Activated naive CD4-positive, alpha-beta T cell (primary cell): Measurements from ENCODE around the gene YWHAQ.
"Not testable (repeated sequence)": the region's sequence is repeated elsewhere in the genome, so short reads cannot be mapped to it uniquely, and the experiment has no call there.

Source experiments
- DNase-seq, 4 experiments: peaks; one replicate each; lab custom pipeline; 2025; lab: John Stamatoyannopoulos, UW

YWHAQ gene

DNA sequence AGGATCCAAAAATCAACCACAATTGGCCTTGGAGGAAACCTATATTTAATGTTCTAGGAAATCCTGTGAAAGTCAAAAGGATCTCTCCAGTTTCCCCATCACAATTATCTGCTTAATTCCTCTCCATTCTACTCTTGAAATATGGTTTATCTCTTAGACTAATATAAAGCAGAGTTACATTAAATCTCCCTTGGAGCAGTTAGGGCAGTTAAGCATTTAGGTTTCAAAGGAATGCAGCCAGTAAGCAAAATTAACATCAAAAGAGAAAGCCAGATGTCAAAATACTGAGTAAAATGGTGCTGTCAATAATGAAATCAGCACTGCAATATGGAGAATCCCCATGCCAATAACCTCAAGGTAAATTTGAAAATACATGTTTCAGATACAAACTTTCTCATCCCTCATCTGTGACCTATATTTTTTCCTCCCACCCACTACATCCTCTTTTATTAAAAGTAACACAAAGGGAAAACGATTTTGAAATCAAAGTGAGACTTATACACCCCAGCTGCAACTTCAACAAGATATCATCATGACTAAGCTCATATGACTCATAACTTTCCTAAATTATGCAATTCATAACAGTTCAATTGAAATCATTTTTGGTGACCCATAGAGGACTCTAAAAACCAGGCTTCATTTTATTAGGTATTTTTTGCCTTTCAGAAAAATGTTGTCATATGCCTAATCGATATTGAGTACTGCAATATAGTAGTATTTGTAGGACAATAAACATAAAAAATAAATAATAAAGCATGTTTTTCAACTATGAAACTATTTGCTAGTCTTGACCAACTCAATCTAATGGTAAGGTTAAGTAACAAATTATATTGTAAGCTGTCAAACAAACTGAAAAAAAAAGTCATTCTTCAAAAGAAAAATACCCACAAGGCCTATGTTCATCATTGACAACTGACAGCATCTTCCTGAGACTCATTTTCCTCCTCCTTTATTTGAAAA is 78.3 kb downstream of the YWHAQ start:
- DNase-seq: no peak

DNA sequence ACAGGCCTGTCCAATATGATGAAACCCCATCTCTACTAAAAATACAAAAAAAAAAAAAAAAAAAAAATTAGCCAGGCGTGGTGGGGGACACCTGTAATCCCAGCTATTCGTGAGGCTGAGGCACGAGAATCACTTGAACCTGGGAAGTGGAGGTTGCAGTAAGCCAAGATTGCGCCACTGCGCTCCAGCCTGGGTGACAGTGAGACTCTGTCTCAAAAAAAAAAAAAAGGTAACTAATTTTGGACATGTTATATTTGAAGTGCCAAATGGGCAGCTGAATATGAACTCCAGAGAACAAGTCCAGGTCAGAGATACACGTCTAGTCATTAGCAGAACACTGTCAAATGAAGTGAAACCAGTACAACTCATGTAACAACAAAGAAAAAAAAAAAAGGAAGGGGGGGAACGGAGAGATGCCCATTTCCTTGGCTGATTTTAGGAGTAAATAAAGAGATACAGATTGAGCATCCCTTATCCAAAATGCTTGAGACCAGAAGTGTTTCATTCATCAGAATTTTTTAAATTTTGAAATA is 79.9 kb downstream of the YWHAQ start:
- DNase-seq: not testable (repeated sequence)

DNA sequence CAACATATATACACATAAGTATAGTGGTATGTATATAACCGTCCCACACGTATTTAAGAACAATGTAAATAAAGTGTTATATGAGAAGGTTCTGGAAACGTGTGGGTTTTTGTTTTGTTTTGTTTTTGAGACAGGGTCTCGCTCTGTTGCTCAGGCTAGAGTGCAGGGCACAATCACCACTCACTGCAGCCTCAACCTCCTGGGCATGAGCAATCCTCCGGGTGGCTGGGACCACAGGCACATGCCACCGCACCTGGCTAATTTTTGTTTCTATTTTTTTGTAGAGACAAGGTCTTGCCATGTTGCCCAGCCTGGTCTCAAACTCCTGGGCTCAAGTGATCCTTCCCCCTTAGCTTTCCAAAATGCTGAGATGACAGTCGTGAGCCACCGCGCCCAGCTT is 81.4 kb downstream of the YWHAQ start:
- no peak for DNase-seq

DNA sequence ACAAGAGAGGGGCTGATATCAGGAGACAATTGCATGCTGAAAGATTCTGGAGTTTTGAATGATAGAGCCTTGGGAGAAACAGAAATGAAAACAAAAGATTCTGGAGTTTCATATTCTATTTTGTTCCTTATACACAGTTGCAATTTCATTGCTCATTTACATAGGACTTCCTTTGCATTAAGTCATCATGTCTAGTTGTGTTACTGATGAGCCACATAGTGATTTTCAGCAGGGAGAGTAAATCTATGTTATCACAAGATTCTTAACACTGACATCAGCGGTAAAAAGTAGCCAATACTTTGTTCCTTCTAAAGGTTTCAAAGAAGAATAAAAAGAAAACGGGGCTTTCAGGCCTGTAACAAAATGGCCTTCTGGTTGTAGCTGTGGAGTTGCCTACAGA is 82.3 kb downstream of the YWHAQ start:
- DNase-seq: no peak

DNA sequence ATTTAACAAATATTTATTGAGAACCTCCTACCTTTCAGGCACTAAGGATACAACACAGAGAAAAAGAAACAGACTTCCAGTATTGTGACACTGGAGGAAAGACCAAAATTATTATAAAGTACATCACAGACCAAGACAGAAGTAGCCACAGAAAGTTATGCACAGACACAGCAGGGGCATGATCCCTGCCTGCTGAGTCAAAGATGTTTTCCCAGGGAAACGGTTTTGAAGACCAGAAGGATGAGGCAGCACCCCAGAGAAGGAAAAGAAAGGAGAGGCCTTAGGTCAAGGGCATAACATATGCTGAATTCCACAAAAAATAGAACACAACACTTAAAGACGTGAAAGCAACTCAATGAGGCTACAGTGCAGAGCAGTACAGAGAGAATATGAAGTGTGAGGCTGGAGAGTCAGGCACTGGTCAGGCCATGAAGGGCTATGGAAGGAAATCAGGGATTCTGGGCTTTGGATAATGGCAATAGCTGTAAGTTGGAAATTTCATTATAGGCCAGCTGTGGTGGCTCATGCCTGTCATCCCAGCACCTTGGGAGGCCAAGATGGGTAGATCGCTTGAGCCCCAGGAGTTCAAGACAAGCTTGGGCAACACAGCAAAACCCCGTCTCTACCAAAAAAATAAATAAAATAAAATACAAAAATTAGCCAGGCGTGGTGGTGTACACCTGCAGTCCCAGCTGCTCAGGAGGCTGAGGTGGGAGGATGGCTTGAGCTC is 83.4 kb downstream of the YWHAQ start:
- no peak for DNase-seq

DNA sequence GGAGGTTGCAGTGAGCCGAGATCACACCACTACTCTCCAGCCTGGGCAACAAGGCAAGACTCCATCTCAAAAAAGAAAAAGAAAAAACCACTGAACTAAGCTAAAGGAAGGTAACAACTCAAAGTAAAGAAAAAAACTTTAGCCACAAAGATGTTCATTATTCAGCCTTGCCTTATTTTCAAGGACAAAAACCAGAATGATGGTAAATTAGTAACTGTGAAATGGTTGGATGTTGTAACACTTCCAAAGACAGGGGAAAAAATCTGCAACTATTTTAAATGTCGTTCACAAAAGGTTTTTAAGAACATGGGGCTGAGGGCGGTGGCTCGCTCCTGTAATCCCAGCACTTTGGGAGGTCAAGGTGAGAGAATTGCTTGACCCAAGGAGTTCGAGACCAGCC is 85.3 kb downstream of the YWHAQ start:
- DNase-seq: no peak

DNA sequence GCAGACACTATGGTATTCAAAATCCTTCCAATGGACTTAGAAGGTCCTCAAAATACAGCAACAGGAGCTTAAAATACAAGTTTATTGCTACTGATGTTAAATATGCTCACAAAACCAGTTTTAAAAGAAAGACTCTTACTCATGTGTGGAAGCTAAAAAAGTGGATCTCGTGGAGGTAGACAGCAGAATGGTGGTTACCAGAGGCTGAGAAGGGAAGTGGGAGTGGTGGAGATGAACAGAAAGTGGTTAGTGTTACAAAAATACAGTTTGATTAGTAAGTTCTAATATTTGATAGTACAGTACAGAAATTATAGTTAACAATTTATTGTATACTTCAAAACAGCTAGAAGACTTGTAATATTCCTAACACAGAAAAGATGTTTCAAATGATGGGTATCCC is 87.2 kb downstream of the YWHAQ start:
- no peak for DNase-seq

DNA sequence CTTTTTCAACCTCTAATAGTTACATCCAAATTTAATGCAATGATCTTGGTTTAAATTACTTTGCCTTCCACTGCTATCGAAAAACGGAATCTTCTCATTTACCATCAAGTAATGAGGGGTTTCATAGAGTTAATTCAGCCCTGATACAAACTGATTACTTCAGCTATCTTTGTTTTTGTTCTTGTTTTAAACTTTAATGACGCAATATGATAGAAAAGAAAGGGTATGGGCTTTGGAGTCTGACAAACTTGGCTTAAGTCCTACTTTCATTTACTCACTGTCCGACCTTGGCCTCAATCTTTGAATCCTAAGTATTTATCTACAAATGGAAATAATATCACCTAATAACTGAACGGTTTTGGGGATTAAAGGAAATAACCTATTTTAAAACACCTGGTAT is 91.3 kb downstream of the YWHAQ start:
- DNase-seq: no peak

DNA sequence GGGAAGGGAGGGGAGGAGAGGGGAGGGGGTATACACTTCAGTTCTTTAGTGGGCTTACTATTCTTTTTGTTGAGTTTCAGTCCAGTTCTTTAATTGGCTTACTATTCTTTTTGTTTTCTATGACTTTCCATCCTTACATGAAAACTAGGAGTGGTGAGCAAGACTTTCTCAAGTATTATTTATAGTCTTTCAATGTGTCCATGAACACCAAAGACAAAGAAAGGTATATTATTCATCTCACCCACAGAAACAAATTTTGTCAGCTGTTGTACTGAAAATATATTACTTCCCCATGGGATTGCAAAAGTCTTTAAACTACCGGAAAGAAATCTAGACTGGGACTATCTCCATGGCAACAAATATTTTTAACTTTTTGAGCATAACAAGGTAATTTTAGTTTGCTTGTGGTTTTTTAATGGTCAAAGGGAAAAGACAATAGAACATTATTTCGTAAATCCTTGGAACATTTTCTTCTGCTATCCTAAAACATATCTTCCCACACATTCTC is 92.7 kb downstream of the YWHAQ start:
- DNase-seq: no peak

DNA sequence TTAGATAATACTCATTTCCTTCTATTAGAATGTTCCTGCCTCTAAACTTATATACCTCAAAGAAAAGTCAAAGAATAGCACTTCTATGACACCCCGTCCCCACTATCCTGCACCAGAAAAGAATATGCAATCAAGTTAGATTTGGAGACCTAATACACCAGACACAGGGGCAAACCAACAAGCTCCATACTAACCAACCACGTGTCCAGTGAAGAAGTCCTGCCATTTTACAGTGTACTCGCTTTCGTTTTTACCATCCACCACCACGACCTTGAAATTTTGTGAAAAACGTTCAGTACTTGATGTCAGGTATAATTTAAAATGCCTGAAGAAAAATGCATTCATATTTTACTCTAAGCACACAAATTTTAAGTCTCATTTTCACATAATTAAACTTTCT is 94.3 kb downstream of the YWHAQ start:
- no peak for DNase-seq

DNA sequence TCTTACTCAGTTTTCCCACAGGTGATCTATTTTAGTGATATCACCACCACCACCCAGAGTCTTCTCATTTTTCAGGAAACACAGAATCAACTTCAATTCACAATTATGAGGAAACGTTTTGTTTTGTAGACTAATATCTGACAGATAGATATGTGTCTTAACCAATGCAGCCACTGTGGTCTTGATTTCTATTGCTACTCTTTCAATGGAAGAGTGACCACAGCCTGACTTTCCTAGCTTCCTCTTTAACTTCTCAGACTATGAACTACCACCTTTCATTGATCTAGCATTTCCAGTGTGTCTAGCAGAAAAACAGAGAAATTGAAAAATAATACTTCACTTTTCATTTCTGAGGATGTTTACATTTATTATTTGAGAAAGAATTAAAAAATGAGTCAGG is 95.6 kb downstream of the YWHAQ start:
- no peak for DNase-seq
